SK-N-MC (cell line): ENCODE measurements around the gene ADH5.

Source experiments
- EZH2 ChIP-seq: fragments of 200-600 bp; sonication (generic); IDR thresholded peaks from one replicate; pipeline ENCODE4 v1.6.1; 2017; ENCODE audit warnings: antibody characterized with exemption
- POLR2AphosphoS5 ChIP-seq: IDR thresholded peaks from 2 replicates; pipeline ENCODE4 v1.6.1; 2012; ENCODE audit warnings: mild to moderate bottlenecking, low read depth, low read length, borderline replicate concordance

DNA sequence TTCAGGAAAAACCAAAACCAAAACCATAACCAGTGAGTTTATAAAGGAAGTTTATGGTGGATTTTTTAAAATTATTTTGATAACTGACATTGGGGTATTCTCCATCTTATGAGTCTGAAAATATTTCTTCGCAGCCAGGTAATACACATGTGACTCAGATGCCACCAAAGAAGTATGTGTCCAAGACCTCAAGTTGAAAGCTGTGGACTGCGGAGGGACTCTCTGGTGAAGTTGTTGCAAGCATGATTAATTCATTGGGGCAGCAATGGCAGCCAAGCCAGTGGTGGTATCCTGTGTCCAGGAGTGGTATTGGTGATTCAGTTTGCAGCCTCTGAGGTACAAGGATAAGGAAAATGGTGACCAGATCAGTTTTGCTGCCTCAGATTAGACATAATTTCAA lies 14.0 kb upstream of the ADH5 start:
- TF ChIP-seq POLR2AphosphoS5 (no peak), EZH2 (no peak)
